ENCODE data around the gene SVEP1. TPM values are rescaled to one million over a fixed set of nuclear protein-coding genes. Genes with fewer than 3 reads are reported as not detected.
"Not testable (repeated sequence)": the region's sequence is repeated elsewhere in the genome, so short reads cannot be mapped to it uniquely, and the experiment has no call there.

The SVEP1 gene
- polyA plus RNA-seq, 3 donors, result under 0.01 TPM; not detected in 2

GRCh38 chr9:110399983-110400382 lies 179.6 kb downstream of the SVEP1 start:
- Histone ChIP-seq H4K20me1 (ENCODE audit: insufficient read depth, low read length) (no peaks in the 10 kb centered on the region), H3K4me1 (ENCODE audit: control insufficient read depth in 1 of 2, insufficient read depth in 2 of 2, low read length in 2 of 2) (no peaks in the 10 kb centered on the region), H2AFZ (ENCODE audit: insufficient read depth, low read depth, low read length, poor library complexity, severe bottlenecking) (no peak overlapping the region), H3K79me2 (ENCODE audit: insufficient read depth, low read length) (no peaks in the 10 kb centered on the region), H3K9me3 (replicated peaks in 1 of 2; ENCODE audit: control insufficient read depth in 1 of 2, insufficient read depth in 1 of 2, low read length in 2 of 2) (no peaks in the 10 kb centered on the region), H3K27me3 (ENCODE audit: control insufficient read depth in 2 of 2, insufficient read depth in 2 of 2, low read length in 2 of 2) (peaks cover 0 to 2% of the 10 kb centered on the region in 2 donors), H3K4me2 (replicated peaks; ENCODE audit: extremely low read depth, low read length, poor library complexity, severe bottlenecking) (no peak overlapping the region), H3K9ac (ENCODE audit: insufficient read depth, low read length, poor library complexity, severe bottlenecking) (no peak overlapping the region), H3K27ac (ENCODE audit: low read depth in 1 of 2, low read length in 2 of 2) (no peak overlapping the region), H3K4me3 (replicated peaks in 1 of 3; ENCODE audit: low read depth in 2 of 3, low read length in 3 of 3) (no peak overlapping the region), H3K36me3 (replicated peaks in 1 of 2; ENCODE audit: control insufficient read depth in 1 of 2, insufficient read depth in 2 of 2, low read length in 2 of 2) (no peaks in the 10 kb centered on the region)
- Mint-ChIP-seq H3K4me3 (peak overlapping the region in 1 of 2 donors; percentile 24), H3K9me3 (peaks cover 0 to 4% (median 2%) of the 10 kb centered on the region in 7 donors), H3K27me3 (ENCODE audit: low read depth in 3 of 3) (peaks cover 4 to 7% (median 4%) of the 10 kb centered on the region in 3 donors), H3K36me3 (no peaks in the 10 kb centered on the region), H3K4me1 (no peaks in the 10 kb centered on the region), H3K27ac (no peak overlapping the region)
- WGBS (ENCODE audit: insufficient coverage), result 43% methylated on average over 1 of the region's 4 CpGs
- TF ChIP-seq, protein P1, sequence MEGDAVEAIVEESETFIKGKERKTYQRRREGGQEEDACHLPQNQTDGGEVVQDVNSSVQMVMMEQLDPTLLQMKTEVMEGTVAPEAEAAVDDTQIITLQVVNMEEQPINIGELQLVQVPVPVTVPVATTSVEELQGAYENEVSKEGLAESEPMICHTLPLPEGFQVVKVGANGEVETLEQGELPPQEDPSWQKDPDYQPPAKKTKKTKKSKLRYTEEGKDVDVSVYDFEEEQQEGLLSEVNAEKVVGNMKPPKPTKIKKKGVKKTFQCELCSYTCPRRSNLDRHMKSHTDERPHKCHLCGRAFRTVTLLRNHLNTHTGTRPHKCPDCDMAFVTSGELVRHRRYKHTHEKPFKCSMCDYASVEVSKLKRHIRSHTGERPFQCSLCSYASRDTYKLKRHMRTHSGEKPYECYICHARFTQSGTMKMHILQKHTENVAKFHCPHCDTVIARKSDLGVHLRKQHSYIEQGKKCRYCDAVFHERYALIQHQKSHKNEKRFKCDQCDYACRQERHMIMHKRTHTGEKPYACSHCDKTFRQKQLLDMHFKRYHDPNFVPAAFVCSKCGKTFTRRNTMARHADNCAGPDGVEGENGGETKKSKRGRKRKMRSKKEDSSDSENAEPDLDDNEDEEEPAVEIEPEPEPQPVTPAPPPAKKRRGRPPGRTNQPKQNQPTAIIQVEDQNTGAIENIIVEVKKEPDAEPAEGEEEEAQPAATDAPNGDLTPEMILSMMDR (IDR thresholded peaks at IDR 0.05), result no peak
- intact Hi-C loops (cut with micrococcal nuclease), result no loop called here
- DNase-seq, result no peak

DNA sequence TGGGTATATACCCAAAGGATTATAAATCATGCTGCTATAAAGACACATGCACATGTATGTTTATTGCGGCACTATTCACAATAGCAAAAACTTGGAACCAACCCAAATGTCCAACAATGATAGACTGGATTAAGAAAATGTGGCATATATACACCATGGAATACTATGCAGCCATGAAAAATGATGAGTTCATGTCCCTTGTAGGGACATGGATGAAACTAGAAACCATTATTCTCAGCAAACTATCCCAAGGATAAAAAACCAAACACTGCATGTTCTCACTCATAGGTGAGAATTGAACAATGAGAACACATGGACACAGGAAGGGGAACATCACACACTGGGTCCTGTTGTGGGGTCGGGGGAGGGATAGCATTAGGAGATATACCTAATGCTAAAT lies 180.5 kb downstream of the SVEP1 start:
- H2AFZ ChIP-seq (ENCODE audit: insufficient read depth, low read depth, low read length, poor library complexity, severe bottlenecking); H3K4me1 ChIP-seq (ENCODE audit: control insufficient read depth in 1 of 2, insufficient read depth in 2 of 2, low read length in 2 of 2); H3K4me3 ChIP-seq (replicated peaks in 1 of 3; ENCODE audit: low read depth in 2 of 3, low read length in 3 of 3); H3K27ac ChIP-seq (ENCODE audit: low read depth in 1 of 2, low read length in 2 of 2); H3K79me2 ChIP-seq (ENCODE audit: insufficient read depth, low read length); H3K36me3 ChIP-seq (replicated peaks in 1 of 2; ENCODE audit: control insufficient read depth in 1 of 2, insufficient read depth in 2 of 2, low read length in 2 of 2); H4K20me1 ChIP-seq (ENCODE audit: insufficient read depth, low read length); DNase-seq; H3K9ac ChIP-seq (ENCODE audit: insufficient read depth, low read length, poor library complexity, severe bottlenecking); intact Hi-C loops (cut with micrococcal nuclease); H3K27ac Mint-ChIP-seq; H3K36me3 Mint-ChIP-seq; H3K4me1 Mint-ChIP-seq; H3K27me3 Mint-ChIP-seq (ENCODE audit: low read depth in 3 of 3); H3K9me3 ChIP-seq (replicated peaks in 1 of 2; ENCODE audit: control insufficient read depth in 1 of 2, insufficient read depth in 1 of 2, low read length in 2 of 2); H3K4me3 Mint-ChIP-seq; H3K4me2 ChIP-seq (replicated peaks; ENCODE audit: extremely low read depth, low read length, poor library complexity, severe bottlenecking); H3K9me3 Mint-ChIP-seq; H3K27me3 ChIP-seq (ENCODE audit: control insufficient read depth in 2 of 2, insufficient read depth in 2 of 2, low read length in 2 of 2): not testable (repeated sequence)
- WGBS (ENCODE audit: insufficient coverage), result no CpG with 5 or more reads among the region's 2 CpGs

All from CD14-positive monocyte (primary cell).